Cortex of kidney (tissue), 1 donor: ENCODE data around the gene CDH13.

Experiments used
- DNase-seq: peaks from one replicate; lab custom pipeline; 2025; lab: John Stamatoyannopoulos, UW

CDH13 gene

GRCh38 chr16:82750068-82750467 lies 123.3 kb downstream of the CDH13 start:
- DNase-seq = no peak

GRCh38 chr16:82751020-82751419 lies 124.3 kb downstream of the CDH13 start:
- no peak for DNase-seq

- no peak for DNase-seq
These were observed 125.4 kb downstream of the CDH13 start for GRCh38 chr16:82752172-82752571.

GRCh38 chr16:82753821-82754220 lies 127.1 kb downstream of the CDH13 start:
- no peak for DNase-seq

- no peak for DNase-seq
These were observed 128.1 kb downstream of the CDH13 start for GRCh38 chr16:82754716-82755513.

GRCh38 chr16:82755570-82756282 lies 129.0 kb downstream of the CDH13 start:
- DNase-seq = no peak

GRCh38 chr16:82756283-82756599 lies 129.5 kb downstream of the CDH13 start:
- no peak for DNase-seq

- no peak for DNase-seq
These were observed 131.6 kb downstream of the CDH13 start for GRCh38 chr16:82758406-82758805.

- no peak for DNase-seq
These were observed 132.1 kb downstream of the CDH13 start for GRCh38 chr16:82758904-82759303.

- no peak for DNase-seq
These were observed 134.5 kb downstream of the CDH13 start for GRCh38 chr16:82761236-82761635.

GRCh38 chr16:82761858-82762257 lies 135.1 kb downstream of the CDH13 start:
- DNase-seq = no peak

GRCh38 chr16:82763371-82763770 lies 136.6 kb downstream of the CDH13 start:
- no peak for DNase-seq

GRCh38 chr16:82767198-82767597 lies 140.4 kb downstream of the CDH13 start:
- DNase-seq = no peak

GRCh38 chr16:82767808-82768207 lies 141.0 kb downstream of the CDH13 start:
- DNase-seq = no peak

- no peak for DNase-seq
These were observed 143.1 kb downstream of the CDH13 start for GRCh38 chr16:82769845-82770244.

- DNase-seq = no peak
These were observed 145.4 kb downstream of the CDH13 start for GRCh38 chr16:82772215-82772614.

GRCh38 chr16:82773018-82773417 lies 146.2 kb downstream of the CDH13 start:
- DNase-seq = no peak

GRCh38 chr16:82776470-82777146 lies 149.8 kb downstream of the CDH13 start:
- no peak for DNase-seq

- no peak for DNase-seq
These were observed 156.0 kb downstream of the CDH13 start for GRCh38 chr16:82782715-82783251.

- DNase-seq = no peak
These were observed 157.3 kb downstream of the CDH13 start for GRCh38 chr16:82783933-82784572.

- DNase-seq = no peak
These were observed 157.8 kb downstream of the CDH13 start for GRCh38 chr16:82784573-82784968.

GRCh38 chr16:82788225-82788624 lies 161.5 kb downstream of the CDH13 start:
- no peak for DNase-seq
